ENCODE data around the gene PDCD1.

- TF ChIP-seq CTCF (IDR thresholded peaks at IDR 0.05; ENCODE audit: borderline replicate concordance, extremely low read depth, low read length, poor library complexity, severe bottlenecking): no peak
- no peak for TF ChIP-seq EZH2 (IDR thresholded peaks at IDR 0.05; ENCODE audit: borderline replicate concordance, low read depth, low read length, severe bottlenecking)
Observed at GRCh38 chr2:241864168-241864849, 5.6 kb upstream of the PDCD1 start.
